ENCODE data around the gene ZSCAN18. TPM values are rescaled to one million over a fixed set of nuclear protein-coding genes. Genes with fewer than 3 reads are reported as not detected.

Gene ZSCAN18
- polyA plus RNA-seq, 1 donor from 2014 or later, result 399 TPM

- Histone ChIP-seq H3K4me2 (ENCODE audit: low read length) (peak within 1 kb of the TSS; percentile 24), H3K36me3 (ENCODE audit: insufficient read depth, low read length) (peaks cover 7% of the 10 kb centered on the region), H3F3A (ENCODE audit: insufficient read depth, low read length, poor library complexity, severe bottlenecking) (no peaks in the 10 kb centered on the region), H3K27ac (ENCODE audit: low read length) (peak within 1 kb of the TSS; percentile 83), H3K27me3 (ENCODE audit: insufficient read depth, low read depth, low read length) (no peaks in the 10 kb centered on the region), H3K9me2 (ENCODE audit: insufficient read depth, low read length) (no peaks in the 10 kb centered on the region), H3K4me3 (ENCODE audit: low read length) (peak within 1 kb of the TSS; percentile 74), H3K9me3 (ENCODE audit: low read length) (peaks cover 11% of the 10 kb centered on the region), H2AFZ (ENCODE audit: low read depth, low read length) (peak within 1 kb of the TSS; percentile 73), H4K20me1 (ENCODE audit: insufficient read depth) (no peaks in the 10 kb centered on the region), H3K79me2 (replicated peaks; ENCODE audit: insufficient read depth, low read length) (no peaks in the 10 kb centered on the region), H3K9ac (ENCODE audit: low read length) (peak within 1 kb of the TSS; percentile 82)
- TF ChIP-seq TAF1 (IDR thresholded peaks at IDR 0.05; ENCODE audit: low read depth) (peak; percentile 61), REST (IDR thresholded peaks at IDR 0.05; ENCODE audit: borderline replicate concordance) (peak; percentile 52), POLR2AphosphoS5 (IDR thresholded peaks at IDR 0.05) (peak; percentile 87), RAD21 (conservative IDR thresholded peaks at IDR 0.05) (peak; percentile 28), MXI1 (conservative IDR thresholded peaks at IDR 0.05; ENCODE audit: poor library complexity, severe bottlenecking) (no peak), EZH2 (IDR thresholded peaks at IDR 0.05; ENCODE audit: borderline replicate concordance, insufficient read depth, low read length, poor library complexity, severe bottlenecking) (no peak), EP300 (conservative IDR thresholded peaks at IDR 0.05; ENCODE audit: poor library complexity, severe bottlenecking) (peak; percentile 34), SMC3 (conservative IDR thresholded peaks at IDR 0.05; ENCODE audit: poor library complexity) (peak; percentile 50)
Measured at GRCh38 chr19:58059003-58059670, 38.9 kb downstream of the ZSCAN18 start, which contains the start of gene ZNF135. ZNF135 (plus strand) TSS chr19:58059282; CDS start chr19:58060003, 721 bp downstream.

- H3K9me3 ChIP-seq (ENCODE audit: low read length), result peaks cover 11% of the 10 kb centered on the region
- H3K36me3 ChIP-seq (ENCODE audit: insufficient read depth, low read length), result peaks cover 7% of the 10 kb centered on the region
- peak overlapping the region; percentile 83 for H3K27ac ChIP-seq (ENCODE audit: low read length)
- H3K4me2 ChIP-seq (ENCODE audit: low read length), result peak overlapping the region; percentile 24
- H3K79me2 ChIP-seq (replicated peaks; ENCODE audit: insufficient read depth, low read length), result no peaks in the 10 kb centered on the region
- H3K4me3 ChIP-seq (ENCODE audit: low read length), result peak overlapping the region; percentile 74
- peak overlapping the region; percentile 73 for H2AFZ ChIP-seq (ENCODE audit: low read depth, low read length)
- no peaks in the 10 kb centered on the region for H3K9me2 ChIP-seq (ENCODE audit: insufficient read depth, low read length)
- TF ChIP-seq CTCF (IDR thresholded peaks at IDR 0.05; ENCODE audit: poor library complexity, severe bottlenecking) (no peak), EP300 (conservative IDR thresholded peaks at IDR 0.05; ENCODE audit: poor library complexity, severe bottlenecking) (no peak), TAF1 (IDR thresholded peaks at IDR 0.05; ENCODE audit: low read depth) (no peak), POLR2AphosphoS5 (IDR thresholded peaks at IDR 0.05) (no peak), EZH2 (IDR thresholded peaks at IDR 0.05; ENCODE audit: borderline replicate concordance, insufficient read depth, low read length, poor library complexity, severe bottlenecking) (no peak), REST (IDR thresholded peaks at IDR 0.05; ENCODE audit: borderline replicate concordance) (no peak), MXI1 (conservative IDR thresholded peaks at IDR 0.05; ENCODE audit: poor library complexity, severe bottlenecking) (no peak), SMC3 (conservative IDR thresholded peaks at IDR 0.05; ENCODE audit: poor library complexity) (no peak), RAD21 (conservative IDR thresholded peaks at IDR 0.05) (no peak)
- peak overlapping the region; percentile 82 for H3K9ac ChIP-seq (ENCODE audit: low read length)
- no peaks in the 10 kb centered on the region for H4K20me1 ChIP-seq (ENCODE audit: insufficient read depth)
- no peaks in the 10 kb centered on the region for H3K27me3 ChIP-seq (ENCODE audit: insufficient read depth, low read depth, low read length)
- H3F3A ChIP-seq (ENCODE audit: insufficient read depth, low read length, poor library complexity, severe bottlenecking), result no peaks in the 10 kb centered on the region
Measured at GRCh38 chr19:58058467-58058866, 39.6 kb downstream of the ZSCAN18 start.

All from neural cell (in vitro differentiated cells).